NOMO-1 treated with DMSO at 0.1 percent for 48 hours (cell line): ENCODE results near the gene DIAPH2.

Source experiments
- DNase-seq: peaks from one replicate; lab custom pipeline; 2025; ENCODE audit not compliant: unreplicated experiment; lab: John Stamatoyannopoulos, UW

Gene DIAPH2

DNA sequence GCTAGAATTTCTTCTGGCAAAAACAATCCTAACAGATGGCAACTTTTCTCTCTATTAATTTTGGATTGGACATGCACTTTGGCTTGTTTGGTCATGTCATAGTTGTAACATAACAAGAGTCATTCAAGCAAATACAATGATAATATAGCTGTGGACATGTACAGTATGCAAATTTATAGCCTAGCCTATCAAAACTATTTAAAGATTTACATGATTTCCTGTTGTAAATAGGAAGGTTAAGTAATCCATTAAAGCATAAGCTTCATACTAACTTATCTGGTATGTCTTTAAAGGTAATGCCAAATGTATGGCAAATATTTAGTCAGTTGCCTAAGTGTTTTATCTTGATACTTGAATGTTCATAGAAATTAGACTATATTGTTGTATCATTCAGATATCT is 244.4 kb downstream of the DIAPH2 start:
- no peak for DNase-seq

DNA sequence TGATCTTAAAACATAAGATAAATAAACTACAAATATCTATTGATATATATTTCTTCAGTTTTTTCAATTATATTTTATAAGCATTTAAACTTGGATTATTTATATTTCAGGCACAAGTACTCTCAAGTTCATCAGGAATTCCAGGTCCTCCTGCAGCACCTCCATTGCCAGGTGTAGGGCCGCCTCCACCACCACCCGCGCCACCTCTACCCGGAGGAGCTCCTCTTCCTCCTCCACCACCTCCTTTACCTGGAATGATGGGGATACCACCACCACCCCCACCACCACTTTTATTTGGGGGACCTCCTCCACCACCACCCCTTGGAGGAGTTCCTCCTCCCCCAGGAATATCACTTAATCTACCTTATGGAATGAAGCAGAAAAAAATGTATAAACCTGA is 273.1 kb downstream of the DIAPH2 start:
- DNase-seq, result no peak

DNA sequence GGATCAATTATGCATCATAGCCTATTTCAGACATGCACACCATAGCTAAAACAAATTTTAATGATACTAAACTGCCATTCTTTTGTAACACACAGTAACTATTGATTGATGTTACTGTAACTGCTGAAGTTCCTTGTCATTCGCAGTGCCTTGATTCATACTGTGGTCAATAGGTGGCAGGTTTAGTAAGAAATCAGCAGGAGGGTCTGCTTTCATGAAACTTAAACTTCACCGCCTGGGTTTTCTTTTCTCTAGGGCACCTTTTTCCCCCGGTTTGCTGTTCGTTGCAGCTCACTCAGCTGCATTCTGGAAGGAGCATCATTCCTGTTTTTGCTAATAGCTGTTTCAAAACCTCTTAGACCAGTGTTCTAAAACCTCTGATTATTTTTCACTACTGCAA is 287.2 kb downstream of the DIAPH2 start:
- no peak for DNase-seq

DNA sequence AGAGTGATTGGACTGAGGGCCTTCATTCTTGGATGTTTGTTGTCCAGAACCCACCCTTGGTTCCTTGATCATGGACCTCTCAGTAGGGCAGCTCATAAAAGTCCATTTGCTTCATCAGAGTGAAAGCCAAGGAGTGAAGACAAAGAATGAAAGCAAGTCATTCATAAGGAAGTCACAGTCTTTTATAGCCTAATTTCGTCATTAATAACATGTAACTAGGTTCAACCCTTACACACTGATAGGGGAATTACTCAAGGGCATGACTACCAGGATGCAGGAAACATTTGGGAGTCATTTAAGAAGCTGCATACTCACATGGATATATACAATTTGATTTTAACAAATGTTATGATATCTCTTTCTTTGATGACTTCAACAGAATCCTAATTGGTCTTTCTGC is 294.3 kb downstream of the DIAPH2 start:
- no peak for DNase-seq

DNA sequence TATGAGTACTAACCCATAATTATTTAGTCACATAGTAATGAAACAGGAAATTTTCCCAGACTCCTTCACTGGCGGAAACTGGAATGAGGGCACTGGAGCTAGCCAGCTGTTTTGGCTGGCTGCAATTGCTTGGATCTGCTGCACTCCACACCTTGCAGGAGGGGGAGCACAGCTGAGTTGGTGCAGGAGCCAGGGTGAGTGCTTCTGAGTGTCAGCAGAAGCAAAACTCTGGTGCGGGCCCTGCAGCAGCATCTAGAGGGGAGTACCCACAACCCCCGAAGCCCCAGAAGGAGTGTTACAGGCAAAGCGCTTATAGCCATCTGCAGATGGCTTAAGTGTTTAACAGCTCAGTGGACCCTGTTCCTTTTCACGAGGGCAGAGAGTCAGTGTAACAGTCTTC is 295.1 kb downstream of the DIAPH2 start:
- DNase-seq, result no peak

DNA sequence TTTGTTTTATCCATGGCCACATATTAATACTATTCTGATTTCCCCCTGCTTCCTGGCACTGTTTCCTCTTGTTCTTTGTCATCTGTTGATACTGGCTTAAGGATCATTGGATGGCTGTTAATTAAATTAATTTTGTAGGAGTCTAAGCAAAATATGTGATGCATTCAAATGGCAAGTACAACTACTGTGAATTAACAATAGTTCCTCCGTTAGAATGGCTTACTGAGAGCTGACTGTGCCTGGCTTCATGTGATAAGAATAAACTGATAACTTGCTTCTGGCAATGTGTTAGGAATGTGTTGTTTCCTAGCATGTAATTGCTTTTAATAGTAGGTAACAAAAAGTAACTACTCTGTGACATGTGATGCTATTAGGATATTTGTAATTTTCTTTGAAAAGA is 297.5 kb downstream of the DIAPH2 start:
- DNase-seq, result no peak

DNA sequence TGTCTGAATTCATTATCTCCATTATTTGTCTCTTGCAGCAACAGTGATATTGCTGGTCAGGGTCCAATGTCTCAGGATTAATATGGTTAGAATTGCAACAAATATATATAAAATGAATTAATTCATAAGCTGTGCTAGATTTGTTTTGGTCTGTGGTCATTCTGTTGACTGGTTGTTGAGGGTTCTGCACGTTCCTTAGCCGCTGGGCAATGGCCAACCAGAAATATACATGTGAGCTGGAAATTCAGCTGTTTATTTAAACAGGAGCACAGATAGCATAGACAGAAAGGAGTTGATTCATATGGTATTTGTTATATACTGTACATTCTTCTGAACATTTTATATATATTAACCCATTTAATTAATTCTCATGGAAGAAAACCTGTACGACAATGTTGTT is 299.9 kb downstream of the DIAPH2 start:
- DNase-seq, result no peak

DNA sequence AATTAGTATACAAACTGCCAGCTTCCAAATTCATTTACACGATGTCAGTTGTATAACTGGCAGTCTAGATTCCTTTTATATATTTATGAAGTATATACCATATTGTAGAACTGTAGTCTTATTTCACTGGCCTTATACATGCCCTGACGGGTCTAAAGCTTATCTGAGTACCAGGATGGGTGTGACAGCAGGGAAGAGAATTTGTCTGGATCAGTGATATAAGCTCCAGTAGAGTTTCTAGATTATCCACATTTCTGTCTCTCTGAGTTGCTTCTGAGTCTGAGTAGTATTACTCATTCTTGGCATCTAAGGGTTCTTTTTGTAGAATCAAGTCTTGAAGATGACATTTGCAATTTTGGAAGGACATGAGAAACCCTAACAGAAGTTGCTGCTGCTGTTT is 300.4 kb downstream of the DIAPH2 start:
- no peak for DNase-seq

DNA sequence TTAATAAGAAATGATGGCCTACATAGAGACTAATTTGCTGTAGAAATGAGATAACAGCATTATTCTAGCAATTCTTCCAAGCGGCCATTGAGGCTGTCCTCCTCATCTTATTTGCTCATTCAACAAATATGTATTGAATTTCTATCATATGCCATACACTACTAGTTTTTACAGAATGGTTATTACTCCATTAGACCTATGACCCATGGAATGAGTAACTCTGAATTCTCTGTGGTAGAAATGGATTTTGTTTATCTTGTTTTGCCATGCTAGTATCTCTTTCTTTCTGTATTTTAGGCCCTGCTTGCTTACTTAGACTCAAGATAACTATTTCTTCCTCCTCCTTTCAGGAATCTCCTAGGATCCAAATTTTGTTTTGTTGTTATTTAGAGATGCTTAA is 302.6 kb downstream of the DIAPH2 start:
- DNase-seq, result no peak

DNA sequence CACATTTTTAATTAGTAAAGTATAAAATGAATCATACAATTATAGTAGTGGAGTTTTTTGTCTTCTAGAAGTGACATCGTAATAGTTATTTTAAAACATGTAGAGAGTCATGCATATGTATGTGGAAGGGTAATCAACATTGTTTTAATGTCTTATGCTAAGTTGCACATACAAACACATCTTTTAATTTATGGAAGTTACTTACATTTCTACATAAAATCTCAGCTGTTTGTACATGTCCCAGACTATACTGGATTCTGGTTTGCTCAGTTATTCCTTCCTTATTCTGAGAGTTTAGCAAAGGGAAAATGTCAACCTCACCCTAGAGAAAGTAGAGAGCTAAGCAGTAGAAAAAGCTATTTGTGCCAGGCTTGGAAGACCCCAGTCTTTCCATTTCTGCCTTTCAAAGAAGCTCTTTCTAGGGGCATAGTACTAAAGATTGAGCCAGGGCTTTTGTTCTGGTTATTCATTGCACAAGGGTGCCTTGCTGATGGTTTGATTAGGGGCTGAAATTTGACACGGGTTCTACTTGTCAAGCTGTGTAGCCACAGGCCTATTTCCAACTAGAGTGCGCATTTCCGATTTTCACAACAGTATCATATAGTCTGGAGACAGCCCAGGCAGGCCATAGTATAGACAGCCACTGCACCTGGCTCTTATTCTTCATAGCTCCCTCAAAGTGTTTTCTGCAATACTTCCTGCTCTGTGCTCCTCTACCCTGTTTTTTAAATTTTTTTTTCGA is 305.4 kb downstream of the DIAPH2 start:
- DNase-seq, result no peak

DNA sequence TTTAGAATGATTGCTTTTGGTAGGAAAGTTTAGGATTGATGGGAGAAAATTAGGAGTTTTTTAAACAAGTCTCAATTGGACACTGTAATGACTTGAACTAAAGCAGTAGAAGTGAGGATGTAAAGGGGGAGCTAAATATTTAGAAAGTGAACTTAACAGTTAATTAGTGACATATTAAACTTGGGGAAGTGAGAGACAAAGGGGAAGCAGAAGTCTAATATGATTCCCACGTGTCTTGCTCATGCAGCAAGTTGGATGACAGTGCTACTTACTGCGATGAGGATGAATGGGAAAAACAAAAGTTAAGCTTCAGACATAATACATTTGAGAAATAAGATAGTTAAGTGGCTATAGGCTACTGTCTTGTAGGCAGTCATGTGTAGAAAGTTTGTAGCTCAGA is 309.5 kb downstream of the DIAPH2 start:
- peak; percentile 53 for DNase-seq

DNA sequence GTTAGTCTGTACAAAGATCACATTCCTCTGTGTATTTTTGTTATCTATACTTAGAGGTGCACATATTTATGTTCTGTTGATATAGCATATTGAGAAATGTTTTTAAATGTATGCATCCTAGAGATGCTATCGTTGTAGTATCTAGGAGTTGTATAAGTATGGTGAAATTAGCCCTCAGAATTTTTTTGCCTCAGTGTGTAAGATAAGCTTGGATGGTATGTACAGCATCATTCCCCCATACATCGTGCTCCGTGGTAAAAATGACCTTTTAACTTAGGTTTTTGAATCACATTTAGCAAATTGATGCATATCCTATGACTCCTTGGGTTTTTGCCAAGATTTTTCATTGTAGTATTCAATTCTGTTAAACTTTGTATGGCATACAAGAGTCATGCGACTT is 312.6 kb downstream of the DIAPH2 start:
- DNase-seq, result no peak

DNA sequence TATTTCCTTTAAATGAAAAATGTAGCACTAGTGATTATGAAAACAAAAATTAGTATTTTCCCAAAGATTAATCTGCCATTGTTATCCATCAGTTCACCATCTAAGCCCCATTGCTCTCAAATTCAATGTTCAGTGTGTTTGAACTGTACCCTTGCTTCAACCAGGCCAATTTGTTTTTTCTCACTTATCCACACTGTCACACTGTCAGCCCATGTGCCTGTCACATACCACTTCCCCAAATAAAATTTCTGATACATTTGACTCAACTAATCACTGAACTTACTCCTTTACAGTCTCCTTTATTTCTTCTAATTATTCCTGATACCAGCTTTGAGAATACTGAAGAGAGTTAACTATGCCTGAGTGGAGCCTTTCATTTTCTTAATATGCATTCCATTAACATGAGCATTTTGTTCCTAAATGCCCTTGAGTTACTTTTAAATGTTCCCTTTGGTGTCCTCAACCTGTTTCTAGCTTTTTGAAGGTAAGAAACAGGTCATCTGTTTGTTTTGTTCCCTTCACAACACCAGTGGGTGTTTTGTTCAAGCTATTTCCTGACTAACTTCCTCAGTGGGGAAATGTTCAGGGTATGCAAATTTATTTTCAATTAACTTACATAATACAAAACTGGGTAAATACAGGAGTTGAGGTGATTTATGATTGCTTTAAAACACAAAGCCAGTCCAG is 316.2 kb downstream of the DIAPH2 start:
- DNase-seq, result no peak

DNA sequence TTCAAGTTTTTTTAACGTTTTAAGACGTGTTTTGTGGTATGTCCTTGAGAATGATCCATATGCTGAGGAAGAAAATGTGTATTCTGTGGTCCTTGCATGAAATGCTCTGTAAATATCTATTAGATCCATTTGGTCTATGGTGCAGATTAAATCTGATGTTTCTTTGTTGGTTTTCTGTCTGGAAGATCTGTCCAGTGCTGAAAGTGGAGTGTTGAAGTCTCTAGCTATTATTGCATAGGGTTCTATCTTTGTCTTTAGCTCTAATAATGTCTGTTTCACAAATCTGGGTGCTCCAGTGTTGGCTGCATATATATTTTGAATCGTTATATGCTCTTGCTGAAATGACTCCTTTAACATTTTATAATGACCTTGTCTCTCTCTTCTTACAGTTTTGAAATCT is 321.5 kb downstream of the DIAPH2 start:
- no peak for DNase-seq

DNA sequence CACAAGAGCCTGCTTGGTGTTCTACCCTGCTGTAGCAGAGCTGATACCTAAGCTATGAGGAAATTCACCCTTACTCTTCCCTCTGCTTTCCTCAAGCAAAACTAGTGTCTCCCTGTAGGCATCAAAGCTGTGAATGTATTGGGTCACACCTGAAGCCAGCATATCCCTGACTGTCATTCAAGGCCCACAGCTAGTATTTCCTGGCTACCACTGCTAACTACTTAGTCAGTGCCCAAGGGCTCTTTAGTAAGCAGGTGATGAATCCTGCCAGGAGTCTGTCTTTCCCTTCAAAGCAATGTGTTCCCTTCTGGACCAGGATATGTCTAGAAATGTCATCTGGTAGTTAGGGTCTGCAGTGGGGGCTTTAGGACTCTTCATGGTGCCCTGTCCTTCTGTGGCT is 324.7 kb downstream of the DIAPH2 start:
- no peak for DNase-seq

DNA sequence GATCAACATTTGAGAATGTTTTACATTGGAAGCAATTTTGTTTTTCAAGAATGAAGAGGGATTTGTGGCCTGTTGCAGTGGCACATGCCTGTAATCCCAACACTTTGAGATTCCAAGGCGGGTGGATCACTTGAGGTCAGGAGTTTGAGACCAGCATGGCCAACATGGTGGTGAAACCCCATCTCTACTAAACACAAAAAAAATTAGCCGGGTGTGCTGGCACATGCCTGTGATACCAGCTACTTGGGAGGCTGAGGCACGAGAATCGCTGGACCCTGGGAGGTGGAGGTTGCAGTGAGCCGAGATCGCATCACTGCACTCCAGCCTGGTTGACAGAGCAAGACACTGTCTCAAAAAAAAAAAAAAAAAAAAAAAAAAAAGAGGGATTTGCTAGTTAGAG is 326.9 kb downstream of the DIAPH2 start:
- DNase-seq, result no peak

DNA sequence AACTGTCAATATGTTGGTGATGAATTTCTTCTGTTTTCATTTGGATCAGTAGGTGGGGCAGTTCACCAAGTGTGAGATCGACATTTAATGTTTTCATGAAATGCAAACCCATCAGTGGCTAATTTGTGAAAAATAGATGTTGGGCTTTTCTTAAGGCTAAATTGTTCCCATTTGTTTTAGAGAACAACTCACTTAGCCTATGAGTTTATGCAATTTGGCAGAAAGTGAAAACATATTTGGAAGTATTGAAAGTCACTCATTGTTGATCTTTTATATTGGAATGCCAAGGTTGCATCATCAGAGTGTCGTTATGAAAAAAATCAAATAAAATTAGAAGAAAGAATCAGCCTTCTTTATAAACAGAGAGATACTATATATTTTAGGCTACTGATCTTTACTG is 331.5 kb downstream of the DIAPH2 start:
- DNase-seq, result no peak

DNA sequence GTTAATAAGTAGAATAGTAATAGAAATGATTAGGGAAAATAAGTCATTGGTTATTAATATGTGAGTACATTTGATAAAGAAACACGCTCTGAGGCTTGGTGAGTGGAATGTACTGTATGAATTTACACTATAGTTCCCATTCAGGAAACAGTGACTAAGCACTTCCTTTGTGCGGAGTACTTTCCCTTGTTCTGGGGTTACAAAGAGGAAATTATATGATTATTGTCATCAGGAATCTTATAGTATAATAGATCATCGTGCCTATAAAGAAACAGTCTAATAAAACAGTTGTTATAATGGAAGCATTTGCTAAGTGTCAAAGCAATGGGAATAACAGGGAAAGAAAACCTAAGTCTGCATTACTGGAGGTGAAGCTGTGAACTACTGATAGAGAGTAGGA is 337.0 kb downstream of the DIAPH2 start:
- DNase-seq, result no peak

DNA sequence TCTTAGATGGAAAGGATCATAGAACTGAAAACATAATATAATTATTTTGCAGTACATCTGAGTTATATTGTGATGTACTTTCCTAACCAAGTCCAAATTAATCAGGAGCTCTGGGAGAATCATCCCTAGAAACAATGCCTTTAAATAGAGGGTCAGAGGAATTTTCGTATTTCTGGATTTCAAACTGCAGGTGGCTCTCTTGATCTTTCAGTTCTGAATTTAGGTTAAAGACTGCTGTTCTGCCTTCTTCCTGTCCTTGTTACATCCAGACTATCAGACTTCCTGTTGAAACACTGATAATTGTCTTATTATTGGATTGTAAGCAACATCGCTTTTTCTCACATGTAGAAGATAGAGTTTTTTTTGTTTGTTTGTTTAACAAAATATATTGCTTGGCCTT is 341.8 kb downstream of the DIAPH2 start:
- no peak for DNase-seq

DNA sequence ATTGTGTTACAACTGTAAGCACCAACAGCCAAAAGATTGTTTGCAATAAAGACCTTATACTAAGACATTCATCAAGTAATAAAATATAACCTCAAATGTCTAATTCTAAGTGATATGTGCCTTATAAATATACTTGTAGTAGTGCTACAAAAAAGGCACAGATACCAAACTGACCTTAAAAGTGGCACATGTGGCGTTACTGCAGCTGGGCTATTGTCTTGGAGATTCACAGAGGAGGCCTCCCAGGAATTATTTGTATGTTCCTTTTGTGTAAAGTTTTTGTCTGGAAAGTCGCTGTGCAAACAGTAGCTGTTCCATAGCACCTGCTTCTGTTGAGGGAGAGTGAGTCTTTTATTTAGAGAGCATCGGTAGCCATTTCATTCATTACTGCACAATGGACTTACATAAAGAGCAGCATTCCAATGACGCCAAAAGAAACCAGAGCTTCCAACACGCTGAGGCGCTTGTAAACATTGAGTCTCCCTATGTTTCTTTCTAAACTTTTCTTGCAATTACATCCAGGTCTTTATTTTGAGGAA is 342.8 kb downstream of the DIAPH2 start:
- DNase-seq, result no peak

DNA sequence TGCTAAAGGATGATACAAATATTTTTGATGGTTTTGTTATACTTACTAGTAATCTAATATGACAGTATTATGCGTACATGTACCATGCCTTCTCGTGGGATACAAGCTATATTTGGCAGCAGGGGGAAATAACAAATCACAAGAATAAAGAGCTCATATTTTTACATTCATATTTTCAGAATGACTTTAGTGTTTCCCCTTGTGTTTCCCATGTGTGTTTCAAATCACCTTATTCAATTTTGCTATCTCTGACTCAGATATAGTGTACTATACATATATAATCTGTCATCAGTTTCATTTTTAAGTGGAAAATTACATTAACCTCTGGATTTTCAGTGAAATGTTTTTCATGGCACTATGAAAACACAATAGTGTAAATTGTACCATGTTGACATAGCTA is 345.8 kb downstream of the DIAPH2 start:
- no peak for DNase-seq

DNA sequence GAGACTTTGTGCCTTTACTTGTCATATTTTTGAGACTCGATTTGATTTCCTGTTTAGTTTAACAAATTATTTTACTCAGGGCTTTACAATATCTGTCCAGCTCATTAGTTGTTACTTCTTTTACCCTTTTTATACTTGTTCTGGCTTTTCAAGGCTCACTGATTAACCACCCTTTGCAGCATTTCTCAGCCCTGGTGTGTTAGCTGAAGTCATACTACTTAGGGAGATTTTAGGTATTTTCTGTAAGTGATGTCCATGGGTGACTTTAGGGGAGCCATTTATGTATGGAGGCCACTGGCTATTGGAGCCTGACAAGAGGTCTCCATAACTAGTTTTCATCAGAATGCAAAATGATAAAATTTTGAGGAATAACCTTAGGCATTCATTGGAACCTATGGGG is 346.3 kb downstream of the DIAPH2 start:
- no peak for DNase-seq
